GM23338 (cell line): ENCODE results near the gene ZNF76. TPM values are rescaled to one million over a fixed set of nuclear protein-coding genes. Genes with fewer than 3 reads are reported as not detected.

ENCODE experiments used
- ATAC-seq: fragments of 200-7000 bp; cut with Tn5 transposase; 3 replicates; pipeline ENCODE4 v1.9.1; 2020
- DNase-seq: peaks from one replicate; pipeline ENCODE4 v3.0.0-alpha.2; 2015; ENCODE audit warnings: low spot score
- H2AFZ ChIP-seq: fragments of 200-600 bp; sonication (generic); 2 replicates; pipeline ENCODE4 v1.8.0; 2016; ENCODE audit warnings: antibody characterized with exemption, mild to moderate bottlenecking, moderate library complexity
- H3F3A ChIP-seq: fragments of 200-600 bp; sonication (generic); replicated peaks from 2 replicates; pipeline ENCODE4 v1.8.0; 2017; ENCODE audit warnings: antibody characterized with exemption, mixed run types, low read depth
- H3K27ac ChIP-seq: fragments of 200-600 bp; sonication (generic); 2 replicates; pipeline ENCODE4 v1.6.1; 2016; ENCODE audit warnings: low read depth
- H3K27me3 ChIP-seq: fragments of 200-600 bp; sonication (generic); 2 replicates; pipeline ENCODE4 v1.8.0; 2016; ENCODE audit warnings: mild to moderate bottlenecking, mixed run types, moderate library complexity; ENCODE audit not compliant: insufficient read depth
- H3K36me3 ChIP-seq: fragments of 200-600 bp; sonication (generic); 2 replicates; pipeline ENCODE4 v1.8.0; 2016; ENCODE audit warnings: mild to moderate bottlenecking; ENCODE audit not compliant: insufficient read depth
- H3K4me1 ChIP-seq: fragments of 200-600 bp; sonication (generic); 2 replicates; pipeline ENCODE4 v1.8.0; 2016; ENCODE audit warnings: mild to moderate bottlenecking, moderate library complexity; ENCODE audit not compliant: insufficient read depth
- H3K4me2 ChIP-seq: fragments of 200-600 bp; sonication (generic); 2 replicates; pipeline ENCODE4 v1.7.1; 2017; ENCODE audit warnings: mixed run types
- H3K4me3 ChIP-seq: fragments of 200-600 bp; sonication (generic); 2 replicates; pipeline ENCODE4 v1.6.1; 2016; ENCODE audit warnings: mixed run types
- H3K79me2 ChIP-seq: fragments of 200-600 bp; sonication (generic); replicated peaks from 2 replicates; pipeline ENCODE4 v1.8.0; 2017; ENCODE audit warnings: mild to moderate bottlenecking; ENCODE audit not compliant: insufficient read depth
- H3K9me2 ChIP-seq: fragments of 200-600 bp; sonication (generic); 2 replicates; pipeline ENCODE4 v1.8.0; 2017; ENCODE audit not compliant: insufficient read depth
- H4K20me1 ChIP-seq: fragments of 200-600 bp; sonication (generic); replicated peaks from 2 replicates; pipeline ENCODE4 v1.8.0; 2017; ENCODE audit warnings: mild to moderate bottlenecking; ENCODE audit not compliant: insufficient read depth
- H3K27ac Mint-ChIP-seq: 2 replicates; pipeline ENCODE4 v1.8.0; 2020; ENCODE audit warnings: inconsistent platforms, mild to moderate bottlenecking, moderate library complexity, mixed read lengths
- H3K27me3 Mint-ChIP-seq: 3 replicates; pipeline ENCODE4 v1.8.0; 2022; ENCODE audit warnings: low read depth, mild to moderate bottlenecking, moderate library complexity, mixed read lengths, inconsistent platforms; ENCODE audit not compliant: insufficient read depth, poor library complexity
- H3K36me3 Mint-ChIP-seq: 3 replicates; pipeline ENCODE4 v1.8.0; 2021; ENCODE audit warnings: low read depth, mild to moderate bottlenecking, inconsistent platforms, moderate library complexity, mixed read lengths
- H3K4me1 Mint-ChIP-seq: 3 replicates; pipeline ENCODE4 v1.8.0; 2020; ENCODE audit warnings: mild to moderate bottlenecking, inconsistent platforms, mixed read lengths
- H3K4me3 Mint-ChIP-seq: 3 replicates; pipeline ENCODE4 v1.8.0; 2021; ENCODE audit warnings: moderate library complexity, mild to moderate bottlenecking, inconsistent platforms, mixed read lengths
- H3K9me3 Mint-ChIP-seq: 3 replicates; pipeline ENCODE4 v1.8.0; 2020; ENCODE audit warnings: moderate library complexity, mild to moderate bottlenecking, inconsistent platforms, mixed read lengths
- CREB1 ChIP-seq: fragments of 250-450 bp; sonication (Bioruptor Pico); IDR thresholded peaks from 2 replicates; pipeline ENCODE4 v1.5.0; 2020; ENCODE audit warnings: low read depth, mild to moderate bottlenecking, moderate library complexity
- EZH2 ChIP-seq: fragments of 200-600 bp; sonication (generic); IDR thresholded peaks from one replicate; pipeline ENCODE4 v1.8.0; 2017; ENCODE audit warnings: antibody characterized with exemption, mild to moderate bottlenecking, low read depth; ENCODE audit not compliant: unreplicated experiment
- EZH2phosphoT487 ChIP-seq: fragments of 200-600 bp; sonication (generic); IDR thresholded peaks from one replicate; pipeline ENCODE4 v1.8.1; 2018; ENCODE audit warnings: antibody characterized with exemption; ENCODE audit not compliant: unreplicated experiment
- JUNB ChIP-seq: IDR thresholded peaks from one replicate; pipeline ENCODE4 v1.6.1; 2016; ENCODE audit warnings: antibody characterized with exemption; ENCODE audit not compliant: unreplicated experiment
- NANOG ChIP-seq: IDR thresholded peaks from 2 replicates; pipeline ENCODE4 v1.6.1; 2016; ENCODE audit warnings: antibody characterized with exemption, borderline replicate concordance
- POLR2AphosphoS5 ChIP-seq: IDR thresholded peaks from 2 replicates; pipeline ENCODE4 v1.6.1; 2016; ENCODE audit warnings: antibody characterized with exemption, low read depth
- ZNF114 ChIP-seq: fragments of 250-450 bp; sonication (Bioruptor Pico); IDR thresholded peaks from 2 replicates; pipeline ENCODE4 v1.5.0; 2020; ENCODE audit warnings: mild to moderate bottlenecking, moderate library complexity
- polyA plus RNA-seq: library from polyadenylated mRNA; unstranded; fragments of >200 nt; fragmentation: Nextera tagmentation; extraction: Ambion mirVana; gene quantifications from 2 replicates; pipeline ENCODE4 v1.2.1, GENCODE V29; 2016
- total RNA-seq: library from RNA; depleted of rRNA; stranded (reverse); fragments of >200 nt; shearing (Covaris generic); gene quantifications from 2 replicates; pipeline ENCODE4 v1.2.3, GENCODE V29; 2014
- TF ChIP-seq, protein P1 (sequence below): fragments of 250-450 bp; sonication (Bioruptor Pico); IDR thresholded peaks from 2 replicates; pipeline ENCODE4 v1.5.0; 2020; ENCODE audit warnings: mild to moderate bottlenecking, moderate library complexity
- TF ChIP-seq, protein P2 (sequence below): IDR thresholded peaks from 2 replicates; pipeline ENCODE4 v1.6.1; 2016; ENCODE audit warnings: antibody characterized with exemption
- TF ChIP-seq, protein P3 (sequence below): IDR thresholded peaks from one replicate; pipeline ENCODE4 v1.6.1; 2018; ENCODE audit warnings: antibody characterized with exemption; ENCODE audit not compliant: unreplicated experiment

ZNF76 gene
- total and polyA plus RNA-seq, 2 experiments from 2014 or later: 12.5 to 18.8 TPM

DNA sequence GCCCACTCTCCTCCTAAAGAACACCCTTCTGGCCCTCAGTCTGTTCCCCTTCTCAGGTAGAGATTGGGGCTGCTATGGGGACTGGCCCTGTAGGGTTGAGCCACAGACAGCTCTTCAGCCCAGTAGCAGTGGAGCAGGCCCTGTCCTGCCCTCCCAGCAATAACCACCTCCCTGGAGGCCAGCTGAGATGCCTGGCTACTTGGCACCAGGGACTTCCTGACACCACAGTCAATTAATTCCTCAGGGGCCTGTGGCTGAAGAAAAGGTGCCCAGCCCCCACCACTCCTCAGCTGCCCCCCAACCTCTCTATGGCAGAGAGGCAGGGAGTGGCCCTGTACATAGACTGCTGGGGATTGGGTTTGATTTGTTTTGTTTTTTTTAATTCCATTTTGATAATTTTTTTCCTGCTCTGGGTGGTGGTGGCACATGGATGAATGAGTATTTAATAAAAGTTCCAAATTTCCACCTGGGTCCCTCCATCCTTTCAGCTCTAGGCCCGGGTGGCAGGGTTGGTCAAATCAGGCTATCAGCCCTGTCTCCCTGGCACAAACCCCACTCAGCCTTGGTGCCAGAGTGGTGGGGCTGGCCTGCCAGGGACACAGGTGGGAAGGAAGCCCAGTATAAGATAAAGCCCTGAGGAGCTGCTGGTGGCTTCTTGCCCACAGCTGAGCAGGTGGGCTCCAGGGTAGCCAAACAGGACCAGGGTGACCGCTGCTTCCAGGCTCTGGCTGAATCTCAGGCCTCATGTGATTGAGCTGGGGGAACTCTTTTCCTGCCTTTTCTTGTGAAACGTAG, 36.2 kb downstream of the ZNF76 start (continued):
- TF ChIP-seq, protein P1, sequence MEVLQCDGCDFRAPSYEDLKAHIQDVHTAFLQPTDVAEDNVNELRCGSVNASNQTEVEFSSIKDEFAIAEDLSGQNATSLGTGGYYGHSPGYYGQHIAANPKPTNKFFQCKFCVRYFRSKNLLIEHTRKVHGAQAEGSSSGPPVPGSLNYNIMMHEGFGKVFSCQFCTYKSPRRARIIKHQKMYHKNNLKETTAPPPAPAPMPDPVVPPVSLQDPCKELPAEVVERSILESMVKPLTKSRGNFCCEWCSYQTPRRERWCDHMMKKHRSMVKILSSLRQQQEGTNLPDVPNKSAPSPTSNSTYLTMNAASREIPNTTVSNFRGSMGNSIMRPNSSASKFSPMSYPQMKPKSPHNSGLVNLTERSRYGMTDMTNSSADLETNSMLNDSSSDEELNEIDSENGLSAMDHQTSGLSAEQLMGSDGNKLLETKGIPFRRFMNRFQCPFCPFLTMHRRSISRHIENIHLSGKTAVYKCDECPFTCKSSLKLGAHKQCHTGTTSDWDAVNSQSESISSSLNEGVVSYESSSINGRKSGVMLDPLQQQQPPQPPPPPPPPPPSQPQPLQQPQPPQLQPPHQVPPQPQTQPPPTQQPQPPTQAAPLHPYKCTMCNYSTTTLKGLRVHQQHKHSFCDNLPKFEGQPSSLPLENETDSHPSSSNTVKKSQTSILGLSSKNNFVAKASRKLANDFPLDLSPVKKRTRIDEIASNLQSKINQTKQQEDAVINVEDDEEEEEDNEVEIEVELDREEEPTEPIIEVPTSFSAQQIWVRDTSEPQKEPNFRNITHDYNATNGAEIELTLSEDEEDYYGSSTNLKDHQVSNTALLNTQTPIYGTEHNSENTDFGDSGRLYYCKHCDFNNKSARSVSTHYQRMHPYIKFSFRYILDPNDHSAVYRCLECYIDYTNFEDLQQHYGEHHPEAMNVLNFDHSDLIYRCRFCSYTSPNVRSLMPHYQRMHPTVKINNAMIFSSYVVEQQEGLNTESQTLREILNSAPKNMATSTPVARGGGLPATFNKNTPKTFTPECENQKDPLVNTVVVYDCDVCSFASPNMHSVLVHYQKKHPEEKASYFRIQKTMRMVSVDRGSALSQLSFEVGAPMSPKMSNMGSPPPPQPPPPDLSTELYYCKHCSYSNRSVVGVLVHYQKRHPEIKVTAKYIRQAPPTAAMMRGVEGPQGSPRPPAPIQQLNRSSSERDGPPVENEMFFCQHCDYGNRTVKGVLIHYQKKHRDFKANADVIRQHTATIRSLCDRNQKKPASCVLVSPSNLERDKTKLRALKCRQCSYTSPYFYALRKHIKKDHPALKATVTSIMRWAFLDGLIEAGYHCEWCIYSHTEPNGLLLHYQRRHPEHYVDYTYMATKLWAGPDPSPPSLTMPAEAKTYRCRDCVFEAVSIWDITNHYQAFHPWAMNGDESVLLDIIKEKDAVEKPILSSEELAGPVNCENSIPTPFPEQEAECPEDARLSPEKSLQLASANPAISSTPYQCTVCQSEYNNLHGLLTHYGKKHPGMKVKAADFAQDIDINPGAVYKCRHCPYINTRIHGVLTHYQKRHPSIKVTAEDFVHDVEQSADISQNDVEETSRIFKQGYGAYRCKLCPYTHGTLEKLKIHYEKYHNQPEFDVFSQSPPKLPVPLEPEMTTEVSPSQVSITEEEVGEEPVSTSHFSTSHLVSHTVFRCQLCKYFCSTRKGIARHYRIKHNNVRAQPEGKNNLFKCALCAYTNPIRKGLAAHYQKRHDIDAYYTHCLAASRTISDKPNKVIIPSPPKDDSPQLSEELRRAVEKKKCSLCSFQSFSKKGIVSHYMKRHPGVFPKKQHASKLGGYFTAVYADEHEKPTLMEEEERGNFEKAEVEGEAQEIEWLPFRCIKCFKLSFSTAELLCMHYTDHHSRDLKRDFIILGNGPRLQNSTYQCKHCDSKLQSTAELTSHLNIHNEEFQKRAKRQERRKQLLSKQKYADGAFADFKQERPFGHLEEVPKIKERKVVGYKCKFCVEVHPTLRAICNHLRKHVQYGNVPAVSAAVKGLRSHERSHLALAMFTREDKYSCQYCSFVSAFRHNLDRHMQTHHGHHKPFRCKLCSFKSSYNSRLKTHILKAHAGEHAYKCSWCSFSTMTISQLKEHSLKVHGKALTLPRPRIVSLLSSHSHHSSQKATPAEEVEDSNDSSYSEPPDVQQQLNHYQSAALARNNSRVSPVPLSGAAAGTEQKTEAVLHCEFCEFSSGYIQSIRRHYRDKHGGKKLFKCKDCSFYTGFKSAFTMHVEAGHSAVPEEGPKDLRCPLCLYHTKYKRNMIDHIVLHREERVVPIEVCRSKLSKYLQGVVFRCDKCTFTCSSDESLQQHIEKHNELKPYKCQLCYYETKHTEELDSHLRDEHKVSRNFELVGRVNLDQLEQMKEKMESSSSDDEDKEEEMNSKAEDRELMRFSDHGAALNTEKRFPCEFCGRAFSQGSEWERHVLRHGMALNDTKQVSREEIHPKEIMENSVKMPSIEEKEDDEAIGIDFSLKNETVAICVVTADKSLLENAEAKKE (CRISPR knock-in tag): no peak
- TF ChIP-seq, protein P2, sequence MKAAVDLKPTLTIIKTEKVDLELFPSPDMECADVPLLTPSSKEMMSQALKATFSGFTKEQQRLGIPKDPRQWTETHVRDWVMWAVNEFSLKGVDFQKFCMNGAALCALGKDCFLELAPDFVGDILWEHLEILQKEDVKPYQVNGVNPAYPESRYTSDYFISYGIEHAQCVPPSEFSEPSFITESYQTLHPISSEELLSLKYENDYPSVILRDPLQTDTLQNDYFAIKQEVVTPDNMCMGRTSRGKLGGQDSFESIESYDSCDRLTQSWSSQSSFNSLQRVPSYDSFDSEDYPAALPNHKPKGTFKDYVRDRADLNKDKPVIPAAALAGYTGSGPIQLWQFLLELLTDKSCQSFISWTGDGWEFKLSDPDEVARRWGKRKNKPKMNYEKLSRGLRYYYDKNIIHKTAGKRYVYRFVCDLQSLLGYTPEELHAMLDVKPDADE: no peak

DNA sequence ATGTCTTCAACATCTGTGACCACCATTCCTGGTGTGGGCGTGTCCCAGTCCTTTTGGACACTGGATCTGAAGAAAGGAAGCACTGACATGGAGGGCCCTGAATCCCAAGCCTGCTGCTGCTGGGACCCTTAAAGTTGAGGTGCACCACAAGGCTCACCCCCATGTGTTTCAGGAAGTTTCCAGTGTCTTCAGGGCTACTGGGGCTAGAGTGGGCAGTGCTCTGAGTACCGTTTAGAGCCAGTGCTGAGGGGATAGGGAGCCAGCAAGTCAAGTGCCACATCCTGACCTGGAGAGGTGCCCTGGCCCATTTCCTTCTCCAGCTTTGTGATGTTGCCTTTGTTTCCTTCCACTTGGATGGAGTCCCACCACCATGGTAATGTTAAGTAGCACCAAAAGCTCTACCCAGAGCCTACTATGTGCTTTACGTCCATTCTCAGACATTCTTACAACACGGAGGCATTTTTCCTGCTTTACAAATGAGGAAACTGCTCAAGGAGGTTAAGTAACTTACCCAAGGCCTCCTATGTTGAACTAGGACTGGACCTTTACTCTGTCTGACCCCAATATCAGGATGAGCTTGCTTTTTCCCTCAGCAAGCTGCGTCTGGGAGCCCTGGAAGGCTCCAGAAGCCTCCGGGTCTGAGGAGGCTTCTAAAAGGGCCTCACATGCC, 37.5 kb downstream of the ZNF76 start:
- H3K36me3 ChIP-seq: no peaks in the 10 kb centered on the region; the same call in 1 of the 2 replicates
- H4K20me1 ChIP-seq: no peaks in the 10 kb centered on the region
- H3K27me3 ChIP-seq: no peaks in the 10 kb centered on the region
- Mint-ChIP-seq H3K27me3 (peaks cover 11% of the 10 kb centered on the region), H3K36me3 (peaks cover 14% of the 10 kb centered on the region), H3K4me1 (peaks cover 25% of the 10 kb centered on the region), H3K9me3 (no peaks in the 10 kb centered on the region), H3K4me3 (no peak overlapping the region; the same call in 2 of the 3 replicates), H3K27ac (no peak overlapping the region)
- H3K4me3 ChIP-seq: no peak overlapping the region
- H3K4me1 ChIP-seq: peaks cover 19% of the 10 kb centered on the region
- H3K79me2 ChIP-seq: no peaks in the 10 kb centered on the region
- DNase-seq: no peak
- H2AFZ ChIP-seq: peak overlapping the region; percentile 50; the same call in 1 of the 2 replicates
- peak overlapping the region; percentile 76; the same call in 1 of the 2 replicates for H3K27ac ChIP-seq
- H3K9me2 ChIP-seq: no peaks in the 10 kb centered on the region
- ATAC-seq: no peak
- H3F3A ChIP-seq: no peaks in the 10 kb centered on the region
- no peak overlapping the region for H3K4me2 ChIP-seq
- TF ChIP-seq, protein P3, sequence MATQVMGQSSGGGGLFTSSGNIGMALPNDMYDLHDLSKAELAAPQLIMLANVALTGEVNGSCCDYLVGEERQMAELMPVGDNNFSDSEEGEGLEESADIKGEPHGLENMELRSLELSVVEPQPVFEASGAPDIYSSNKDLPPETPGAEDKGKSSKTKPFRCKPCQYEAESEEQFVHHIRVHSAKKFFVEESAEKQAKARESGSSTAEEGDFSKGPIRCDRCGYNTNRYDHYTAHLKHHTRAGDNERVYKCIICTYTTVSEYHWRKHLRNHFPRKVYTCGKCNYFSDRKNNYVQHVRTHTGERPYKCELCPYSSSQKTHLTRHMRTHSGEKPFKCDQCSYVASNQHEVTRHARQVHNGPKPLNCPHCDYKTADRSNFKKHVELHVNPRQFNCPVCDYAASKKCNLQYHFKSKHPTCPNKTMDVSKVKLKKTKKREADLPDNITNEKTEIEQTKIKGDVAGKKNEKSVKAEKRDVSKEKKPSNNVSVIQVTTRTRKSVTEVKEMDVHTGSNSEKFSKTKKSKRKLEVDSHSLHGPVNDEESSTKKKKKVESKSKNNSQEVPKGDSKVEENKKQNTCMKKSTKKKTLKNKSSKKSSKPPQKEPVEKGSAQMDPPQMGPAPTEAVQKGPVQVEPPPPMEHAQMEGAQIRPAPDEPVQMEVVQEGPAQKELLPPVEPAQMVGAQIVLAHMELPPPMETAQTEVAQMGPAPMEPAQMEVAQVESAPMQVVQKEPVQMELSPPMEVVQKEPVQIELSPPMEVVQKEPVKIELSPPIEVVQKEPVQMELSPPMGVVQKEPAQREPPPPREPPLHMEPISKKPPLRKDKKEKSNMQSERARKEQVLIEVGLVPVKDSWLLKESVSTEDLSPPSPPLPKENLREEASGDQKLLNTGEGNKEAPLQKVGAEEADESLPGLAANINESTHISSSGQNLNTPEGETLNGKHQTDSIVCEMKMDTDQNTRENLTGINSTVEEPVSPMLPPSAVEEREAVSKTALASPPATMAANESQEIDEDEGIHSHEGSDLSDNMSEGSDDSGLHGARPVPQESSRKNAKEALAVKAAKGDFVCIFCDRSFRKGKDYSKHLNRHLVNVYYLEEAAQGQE: no peak
- TF ChIP-seq ZNF114 (CRISPR knock-in tag) (no peak), EZH2 (no peak), NANOG (no peak), JUNB (no peak), EZH2phosphoT487 (no peak), CREB1 (no peak), POLR2AphosphoS5 (no peak)
- TF ChIP-seq, protein P2: no peak
